MM.1S (cell line): ENCODE measurements around the gene FAM20C.

Experiments
- EZH2phosphoT487 ChIP-seq: fragments of 300-600 bp; sonication (generic); IDR thresholded peaks from 2 replicates; pipeline ENCODE4 v1.6.1; 2018; ENCODE audit warnings: antibody characterized with exemption, low read length
- TF ChIP-seq, protein P1 (sequence below): fragments of 300-600 bp; sonication (generic); IDR thresholded peaks from 2 replicates; pipeline ENCODE4 v1.5.1; 2016; ENCODE audit warnings: antibody characterized with exemption, low read length, mixed read lengths

DNA sequence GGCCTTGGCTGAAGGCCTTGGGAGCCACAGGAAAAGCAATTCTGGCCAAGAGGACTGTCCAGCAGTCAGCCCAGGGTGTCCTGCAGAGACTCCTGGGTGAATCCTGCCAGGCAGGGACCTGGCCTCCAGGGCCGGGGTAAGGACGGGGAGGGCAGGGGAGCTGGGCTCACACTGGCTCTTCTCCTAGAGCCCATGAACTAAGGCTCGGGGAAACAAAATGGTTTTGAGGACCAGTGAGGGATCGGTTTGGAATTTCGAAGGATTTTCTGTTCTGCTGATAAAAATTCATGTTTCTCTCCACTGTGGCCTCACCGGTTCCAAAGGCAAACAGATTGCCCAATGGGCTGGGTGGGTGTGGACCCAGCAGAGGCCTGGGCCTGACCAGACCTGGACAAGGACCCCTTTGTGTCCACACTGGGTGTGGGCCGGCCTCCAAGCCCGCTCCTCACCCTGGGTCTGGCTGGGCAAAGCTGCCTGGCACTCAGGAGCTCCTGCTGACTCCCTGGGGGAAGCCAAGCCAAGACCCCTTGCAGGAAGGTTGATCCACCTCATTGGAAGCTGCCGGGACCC lies 27.3 kb downstream of the FAM20C start:
- TF ChIP-seq EZH2phosphoT487, result no peak
- TF ChIP-seq, protein P1, sequence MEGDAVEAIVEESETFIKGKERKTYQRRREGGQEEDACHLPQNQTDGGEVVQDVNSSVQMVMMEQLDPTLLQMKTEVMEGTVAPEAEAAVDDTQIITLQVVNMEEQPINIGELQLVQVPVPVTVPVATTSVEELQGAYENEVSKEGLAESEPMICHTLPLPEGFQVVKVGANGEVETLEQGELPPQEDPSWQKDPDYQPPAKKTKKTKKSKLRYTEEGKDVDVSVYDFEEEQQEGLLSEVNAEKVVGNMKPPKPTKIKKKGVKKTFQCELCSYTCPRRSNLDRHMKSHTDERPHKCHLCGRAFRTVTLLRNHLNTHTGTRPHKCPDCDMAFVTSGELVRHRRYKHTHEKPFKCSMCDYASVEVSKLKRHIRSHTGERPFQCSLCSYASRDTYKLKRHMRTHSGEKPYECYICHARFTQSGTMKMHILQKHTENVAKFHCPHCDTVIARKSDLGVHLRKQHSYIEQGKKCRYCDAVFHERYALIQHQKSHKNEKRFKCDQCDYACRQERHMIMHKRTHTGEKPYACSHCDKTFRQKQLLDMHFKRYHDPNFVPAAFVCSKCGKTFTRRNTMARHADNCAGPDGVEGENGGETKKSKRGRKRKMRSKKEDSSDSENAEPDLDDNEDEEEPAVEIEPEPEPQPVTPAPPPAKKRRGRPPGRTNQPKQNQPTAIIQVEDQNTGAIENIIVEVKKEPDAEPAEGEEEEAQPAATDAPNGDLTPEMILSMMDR, result no peak
